HepG2 (cell line): ENCODE data around the gene CCDC6. TPM values are rescaled to one million over a fixed set of nuclear protein-coding genes. Genes with fewer than 3 reads are reported as not detected.

Source experiments
- ATF5 ChIP-seq: sonication (generic); formaldehyde crosslinking; IDR thresholded peaks from 2 replicates; pipeline ENCODE4 v1.4.0; 2020; ENCODE audit warnings: mild to moderate bottlenecking, low read depth, missing genetic modification reagents
- DMTF1 ChIP-seq: sonication (generic); formaldehyde crosslinking; IDR thresholded peaks from 2 replicates; pipeline ENCODE4 v1.4.0; 2020; ENCODE audit warnings: mild to moderate bottlenecking, missing genetic modification reagents
- EZH2 ChIP-seq: conservative IDR thresholded peaks from 2 replicates; pipeline ENCODE4 v1.6.1; 2012; ENCODE audit warnings: mild to moderate bottlenecking, low read depth, low read length, moderate library complexity
- MTF2 ChIP-seq: sonication (generic); formaldehyde crosslinking; IDR thresholded peaks from 2 replicates; pipeline ENCODE4 v1.5.0; 2020; ENCODE audit warnings: missing genetic modification reagents, borderline replicate concordance
- NR0B2 ChIP-seq: sonication (generic); formaldehyde crosslinking; IDR thresholded peaks from 2 replicates; pipeline ENCODE4 v1.4.0; 2020; ENCODE audit warnings: mild to moderate bottlenecking, missing genetic modification reagents
- PAX8 ChIP-seq: sonication (generic); formaldehyde crosslinking; IDR thresholded peaks from 2 replicates; pipeline ENCODE4 v1.8.0; 2022; ENCODE audit warnings: mild to moderate bottlenecking, missing genetic modification reagents, borderline replicate concordance
- PRDM4 ChIP-seq: sonication (generic); formaldehyde crosslinking; IDR thresholded peaks from 2 replicates; pipeline ENCODE4 v1.9.0; 2021; ENCODE audit warnings: missing genetic modification reagents, borderline replicate concordance
- RBM39 ChIP-seq: fragments of 200-400 bp; formaldehyde crosslinking; IDR thresholded peaks from one replicate; pipeline ENCODE4 v1.6.1; 2018; ENCODE audit warnings: antibody characterized with exemption, mild to moderate bottlenecking, low read depth, low read length; ENCODE audit not compliant: poor library complexity, severe bottlenecking
- SMYD3 ChIP-seq: sonication (generic); formaldehyde crosslinking; IDR thresholded peaks from 2 replicates; pipeline ENCODE4 v1.8.1; 2023; ENCODE audit warnings: mild to moderate bottlenecking, missing genetic modification reagents
- STAG1 ChIP-seq: sonication (generic); formaldehyde crosslinking; IDR thresholded peaks from 2 replicates; pipeline ENCODE4 v1.4.0; 2020; ENCODE audit warnings: missing genetic modification reagents
- TP53 ChIP-seq: sonication (generic); formaldehyde crosslinking; conservative IDR thresholded peaks from 2 replicates; pipeline ENCODE4 v1.4.0; 2020; ENCODE audit warnings: missing genetic modification reagents
- TRIM24 ChIP-seq: sonication (generic); formaldehyde crosslinking; IDR thresholded peaks from 2 replicates; pipeline ENCODE4 v1.8.0; 2022; ENCODE audit warnings: mild to moderate bottlenecking, missing genetic modification reagents
- ZBTB1 ChIP-seq: sonication (generic); formaldehyde crosslinking; IDR thresholded peaks from 2 replicates; pipeline ENCODE4 v1.4.0; 2020; ENCODE audit warnings: missing genetic modification reagents, borderline replicate concordance
- ZBTB2 ChIP-seq: sonication (generic); formaldehyde crosslinking; IDR thresholded peaks from 2 replicates; pipeline ENCODE4 v1.8.0; 2022; ENCODE audit warnings: low read depth, missing genetic modification reagents
- ZFP36L1 ChIP-seq: sonication (generic); formaldehyde crosslinking; IDR thresholded peaks from 2 replicates; pipeline ENCODE4 v1.8.0; 2022; ENCODE audit warnings: mild to moderate bottlenecking, missing genetic modification reagents, moderate library complexity
- ZNF503 ChIP-seq: sonication (generic); formaldehyde crosslinking; IDR thresholded peaks from 2 replicates; pipeline ENCODE4 v1.4.0; 2020; ENCODE audit warnings: missing genetic modification reagents
- ZNF598 ChIP-seq: sonication (generic); formaldehyde crosslinking; IDR thresholded peaks from 2 replicates; pipeline ENCODE4 v1.5.1; 2020; ENCODE audit warnings: mild to moderate bottlenecking, missing genetic modification reagents, borderline replicate concordance
- ZSCAN20 ChIP-seq: sonication (generic); formaldehyde crosslinking; IDR thresholded peaks from 2 replicates; pipeline ENCODE4 v1.4.0; 2020; ENCODE audit warnings: missing genetic modification reagents, mild to moderate bottlenecking, borderline replicate concordance
- polyA plus RNA-seq, 8 experiments: library from polyadenylated mRNA; depleted of rRNA in 3 of 8; stranded (reverse) in 7 of 8; unstranded in 1 of 8; fragments of >200 nt; fragmentation: Illumina TruSeq in 4 of 8; extraction: Trizol in 4 of 8; gene quantifications; 2 replicates each; pipeline versions ENCODE4 v1.2.1 to v1.2.3, GENCODE V29; 2011 to 2016; ENCODE audit warnings: low read depth in 4 of 8, missing spikeins in 1 of 8, mixed read lengths in 1 of 8; ENCODE audit not compliant: insufficient read depth in 1 of 8
- total RNA-seq, 5 experiments: library from RNA; depleted of rRNA; stranded (reverse); fragments of >200 nt; fragmentation: Illumina TruSeq; extraction: Trizol; gene quantifications; 2 replicates each; pipeline ENCODE4 v1.2.3, GENCODE V29; 2016; ENCODE audit warnings: low read depth in 1 of 5

Gene CCDC6
- total and polyA plus RNA-seq, 2 of the 13 experiments (the other 11 are each of a cell fraction or from before 2014, with no cell fraction given) = 17.9 to 18.3 TPM

GRCh38 chr10:59906417-59907202 is at the start of gene CCDC6 (continued):
- TF ChIP-seq ZNF598 (CRISPR knock-in tag) (peak; percentile 69; the same call in 1 of the 2 replicates), EZH2 (no peak), ZSCAN20 (CRISPR knock-in tag) (no peak), SMYD3 (CRISPR knock-in tag) (no peak; the same call in 1 of the 2 replicates), ZFP36L1 (CRISPR knock-in tag) (peak; percentile 81; the same call in 1 of the 2 replicates), STAG1 (CRISPR knock-in tag) (peak; percentile 64), MTF2 (peak; percentile 86), ZNF503 (CRISPR knock-in tag) (0 out of 2 replicates have a peak, but pooled peaks have one; percentile 64), DMTF1 (CRISPR knock-in tag) (no peak), ZBTB2 (CRISPR knock-in tag) (no peak; the same call in 1 of the 2 replicates), PRDM4 (no peak), ZBTB1 (CRISPR knock-in tag) (peak; percentile 68; the same call in 1 of the 2 replicates), ATF5 (CRISPR knock-in tag) (no peak), RBM39 (peak; percentile 84), TRIM24 (no peak), PAX8 (peak; percentile 75; the same call in 1 of the 2 replicates), TP53 (no peak), NR0B2 (CRISPR knock-in tag) (0 out of 2 replicates have a peak, but pooled peaks have one; percentile 33)
